Panc1 (cell line): ENCODE data around the gene KCNQ2. TPM values are rescaled to one million over a fixed set of nuclear protein-coding genes. Genes with fewer than 3 reads are reported as not detected.

Source experiments
- ATAC-seq: fragments of 200-7000 bp; cut with Tn5 transposase; 2 replicates; pipeline ENCODE4 v1.9.1; 2020; ENCODE audit warnings: mild to moderate bottlenecking, moderate library complexity
- BruUV-seq: library from RNA; stranded (reverse); fragments of 400-500 nt; replicated peaks from 2 replicates; lab custom pipeline; 2021; lab: Mats Ljungman, UMichigan
- CTCF ChIA-PET: fragments of 300-600 bp; sonication (Branson Sonifier 250); formaldehyde crosslinking; loops from one replicate; lab custom pipeline; 2022; ENCODE audit warnings: antibody characterized with exemption; lab: Charles Lee
- POLR2A ChIA-PET: fragments of 300-600 bp; sonication (Branson Sonifier 250); formaldehyde crosslinking; loops from one replicate; lab custom pipeline; 2022; ENCODE audit warnings: antibody characterized with exemption; lab: Charles Lee
- DNase-seq: peaks from one replicate; pipeline ENCODE4 v3.0.0-alpha.2; 2010; ENCODE audit warnings: low read depth, low spot score
- H3K27ac ChIP-seq: 2 replicates; pipeline ENCODE4 v1.5.1; 2011; ENCODE audit warnings: mild to moderate bottlenecking, low read length, inconsistent platforms
- H3K27me3 ChIP-seq: fragments of 200-500 bp; sonication (Bioruptor generic); 2 replicates; pipeline ENCODE4 v1.6.0; 2014; ENCODE audit warnings: low read length, inconsistent platforms; ENCODE audit not compliant: control insufficient read depth, insufficient read depth
- H3K36me3 ChIP-seq: fragments of 200-500 bp; sonication (Bioruptor generic); 2 replicates; pipeline ENCODE4 v1.5.1; 2014; ENCODE audit warnings: inconsistent platforms, mild to moderate bottlenecking, low read length, moderate library complexity; ENCODE audit not compliant: control insufficient read depth, insufficient read depth
- H3K4me1 ChIP-seq: 2 replicates; pipeline ENCODE4 v1.5.1; 2011; ENCODE audit warnings: inconsistent platforms, mild to moderate bottlenecking, low read length, moderate library complexity; ENCODE audit not compliant: control insufficient read depth, insufficient read depth
- H3K4me3 ChIP-seq, 2 experiments: 2 replicates each; pipeline ENCODE4 v1.5.1; 2011 to 2012; ENCODE audit warnings: low read depth in 2 of 2, low read length in 2 of 2, mild to moderate bottlenecking in 2 of 2, inconsistent platforms in 1 of 2, moderate library complexity in 1 of 2
- H3K9me3 ChIP-seq: fragments of 200-500 bp; sonication (Bioruptor generic); 2 replicates; pipeline ENCODE4 v1.5.1; 2014; ENCODE audit warnings: low read depth, mild to moderate bottlenecking, inconsistent platforms, low read length, moderate library complexity; ENCODE audit not compliant: control insufficient read depth, insufficient read depth
- POLR2AphosphoS5 ChIP-seq: IDR thresholded peaks from 2 replicates; pipeline ENCODE4 v1.6.1; 2012; ENCODE audit warnings: mild to moderate bottlenecking, low read depth, low read length, moderate library complexity
- SIN3A ChIP-seq: IDR thresholded peaks from 2 replicates; pipeline ENCODE4 v1.6.1; 2012; ENCODE audit warnings: low read depth, mild to moderate bottlenecking, low read length, moderate library complexity, borderline replicate concordance; ENCODE audit not compliant: insufficient read depth
- TCF7L2 ChIP-seq: IDR thresholded peaks from 2 replicates; pipeline ENCODE4 v1.6.1; 2011; ENCODE audit warnings: mild to moderate bottlenecking, low read depth, low read length, inconsistent platforms
- in situ Hi-C: cut with HindIII; loops from 2 replicates; pipeline ENCODE4 v1.10.0; 2016; ENCODE audit warnings: low sequenced_read_pairs, low pct_unique_long_range_greater_than_20kb
- intact Hi-C: fragments of 100-400 bp; cut with micrococcal nuclease; formaldehyde crosslinking; loops from one replicate; pipeline ENCODE4 v1.10.0; 2022; ENCODE audit not compliant: unreplicated experiment
- total RNA-seq: library from RNA; stranded (reverse); gene quantifications from one replicate; pipeline ENCODE4 v1.2.1, GENCODE V29; 2021; ENCODE audit not compliant: unreplicated experiment
- TF ChIP-seq, protein P1 (sequence below), 2 experiments: IDR thresholded peaks; 2 replicates each; pipeline ENCODE4 v1.6.1; 2011 to 2012; ENCODE audit warnings: low read depth in 2 of 2, control low read depth in 1 of 2, low read length in 1 of 2, mild to moderate bottlenecking in 1 of 2, moderate library complexity in 1 of 2; ENCODE audit not compliant: insufficient read depth in 1 of 2
- TF ChIP-seq, protein P2 (sequence below): fragments of 450-650 bp; IDR thresholded peaks from 2 replicates; pipeline ENCODE4 v1.5.1; 2017; ENCODE audit warnings: mild to moderate bottlenecking

KCNQ2 gene
- total RNA-seq, 1 experiment from 2014 or later: 19.4 TPM

DNA sequence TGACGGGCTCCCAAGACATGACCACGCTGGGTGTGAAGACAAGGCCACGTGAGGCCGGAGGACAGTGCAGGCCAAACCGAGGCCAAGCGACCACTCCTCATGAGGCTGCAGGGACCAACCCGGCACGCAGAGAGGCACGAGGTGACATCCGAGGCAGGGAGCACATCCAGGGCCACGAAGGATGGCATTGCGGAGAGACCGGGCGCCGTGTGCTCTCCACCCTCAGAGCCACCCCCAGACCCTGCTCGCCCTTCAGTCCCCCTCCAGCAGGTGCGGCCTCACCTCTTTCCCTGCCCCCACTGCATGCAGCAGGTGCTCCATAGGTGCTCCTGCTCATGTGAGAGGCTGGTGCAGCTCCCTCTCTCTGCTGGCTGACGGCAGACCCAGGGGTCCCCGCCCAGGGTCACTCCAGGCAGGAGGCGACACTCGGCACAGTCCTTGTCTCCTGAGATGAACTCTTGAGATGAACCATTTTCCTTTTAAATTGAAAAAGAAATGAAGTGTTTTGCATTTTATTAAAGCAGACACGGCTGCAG is 77.5 kb downstream of the KCNQ2 start:
- POLR2A ChIA-PET: no interaction called here
- TF ChIP-seq, protein P1, sequence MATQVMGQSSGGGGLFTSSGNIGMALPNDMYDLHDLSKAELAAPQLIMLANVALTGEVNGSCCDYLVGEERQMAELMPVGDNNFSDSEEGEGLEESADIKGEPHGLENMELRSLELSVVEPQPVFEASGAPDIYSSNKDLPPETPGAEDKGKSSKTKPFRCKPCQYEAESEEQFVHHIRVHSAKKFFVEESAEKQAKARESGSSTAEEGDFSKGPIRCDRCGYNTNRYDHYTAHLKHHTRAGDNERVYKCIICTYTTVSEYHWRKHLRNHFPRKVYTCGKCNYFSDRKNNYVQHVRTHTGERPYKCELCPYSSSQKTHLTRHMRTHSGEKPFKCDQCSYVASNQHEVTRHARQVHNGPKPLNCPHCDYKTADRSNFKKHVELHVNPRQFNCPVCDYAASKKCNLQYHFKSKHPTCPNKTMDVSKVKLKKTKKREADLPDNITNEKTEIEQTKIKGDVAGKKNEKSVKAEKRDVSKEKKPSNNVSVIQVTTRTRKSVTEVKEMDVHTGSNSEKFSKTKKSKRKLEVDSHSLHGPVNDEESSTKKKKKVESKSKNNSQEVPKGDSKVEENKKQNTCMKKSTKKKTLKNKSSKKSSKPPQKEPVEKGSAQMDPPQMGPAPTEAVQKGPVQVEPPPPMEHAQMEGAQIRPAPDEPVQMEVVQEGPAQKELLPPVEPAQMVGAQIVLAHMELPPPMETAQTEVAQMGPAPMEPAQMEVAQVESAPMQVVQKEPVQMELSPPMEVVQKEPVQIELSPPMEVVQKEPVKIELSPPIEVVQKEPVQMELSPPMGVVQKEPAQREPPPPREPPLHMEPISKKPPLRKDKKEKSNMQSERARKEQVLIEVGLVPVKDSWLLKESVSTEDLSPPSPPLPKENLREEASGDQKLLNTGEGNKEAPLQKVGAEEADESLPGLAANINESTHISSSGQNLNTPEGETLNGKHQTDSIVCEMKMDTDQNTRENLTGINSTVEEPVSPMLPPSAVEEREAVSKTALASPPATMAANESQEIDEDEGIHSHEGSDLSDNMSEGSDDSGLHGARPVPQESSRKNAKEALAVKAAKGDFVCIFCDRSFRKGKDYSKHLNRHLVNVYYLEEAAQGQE (IDR thresholded peaks at IDR 0.05; ENCODE audit: insufficient read depth in 1 of 2, low read depth in 2 of 2, low read length in 1 of 2): no peak
- TF ChIP-seq SIN3A: no peak
- Histone ChIP-seq H3K36me3 (no peaks in the 10 kb centered on the region), H3K27ac (no peak overlapping the region), H3K4me3 (no peak overlapping the region), H3K27me3 (no peaks in the 10 kb centered on the region), H3K4me1 (no peaks in the 10 kb centered on the region; the same call in 1 of the 2 replicates), H3K9me3 (no peaks in the 10 kb centered on the region)
- intact Hi-C loops (no loop called here), in situ Hi-C loops (loop anchor here (25.0 kb wide), 1 partner anchor 108 kb away; the partner anchor contains the start of gene COL20A1)
- ATAC-seq (no peak), DNase-seq (no peak)
- no TSS peak for BruUV-seq
- CTCF ChIA-PET: no interaction called here

DNA sequence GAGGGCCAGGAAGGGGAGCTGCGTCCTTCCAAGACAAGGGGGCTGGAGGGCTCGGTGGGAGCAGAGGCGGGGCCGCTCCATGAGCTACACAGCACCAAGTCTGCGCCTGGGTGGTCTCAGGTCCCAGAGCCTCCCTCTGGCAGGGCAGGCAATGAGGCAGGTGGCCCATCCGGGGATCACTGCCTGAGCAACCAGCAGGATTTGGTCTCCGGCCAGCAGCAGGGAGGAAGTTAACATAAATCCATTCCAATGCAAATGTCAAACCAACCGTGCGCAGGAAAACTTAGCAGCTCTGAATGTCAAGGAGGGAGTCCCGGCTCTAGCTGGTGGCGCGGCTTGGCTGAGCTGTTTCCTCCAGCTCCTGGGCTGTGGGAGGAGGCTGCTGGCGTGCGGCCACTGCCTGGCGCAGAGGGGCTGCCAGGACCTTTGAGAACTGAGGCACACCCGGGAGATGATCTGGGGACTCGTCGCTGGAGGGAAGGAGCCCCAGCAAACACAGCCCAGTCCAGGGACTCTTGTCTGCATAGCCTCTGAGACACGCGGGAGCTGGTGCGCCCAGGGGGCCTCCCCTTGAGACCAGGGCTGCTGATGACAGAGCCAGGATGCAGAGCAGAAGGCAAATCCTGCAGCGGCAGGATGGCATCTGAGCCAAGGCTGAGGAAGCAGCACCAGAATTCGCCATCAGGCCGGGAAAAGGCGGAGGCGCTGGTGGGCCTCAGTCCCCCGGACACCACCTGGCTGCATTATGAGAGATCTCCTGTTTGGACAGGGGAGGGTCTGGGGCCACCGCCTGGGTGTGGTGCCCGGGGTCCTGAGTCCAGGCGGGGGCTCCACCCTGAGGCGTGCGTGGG is 78.2 kb downstream of the KCNQ2 start:
- POLR2A ChIA-PET: no interaction called here

More for the DNA sequence above, 78.2 kb downstream of the KCNQ2 start:
- Histone ChIP-seq H3K27ac (no peak overlapping the region), H3K4me1 (no peaks in the 10 kb centered on the region; the same call in 1 of the 2 replicates), H3K36me3 (no peaks in the 10 kb centered on the region), H3K4me3 (no peak overlapping the region), H3K9me3 (no peaks in the 10 kb centered on the region), H3K27me3 (no peaks in the 10 kb centered on the region)
- intact Hi-C loops: no loop called here
- ATAC-seq (no peak), DNase-seq (no peak)
- TF ChIP-seq, protein P2, sequence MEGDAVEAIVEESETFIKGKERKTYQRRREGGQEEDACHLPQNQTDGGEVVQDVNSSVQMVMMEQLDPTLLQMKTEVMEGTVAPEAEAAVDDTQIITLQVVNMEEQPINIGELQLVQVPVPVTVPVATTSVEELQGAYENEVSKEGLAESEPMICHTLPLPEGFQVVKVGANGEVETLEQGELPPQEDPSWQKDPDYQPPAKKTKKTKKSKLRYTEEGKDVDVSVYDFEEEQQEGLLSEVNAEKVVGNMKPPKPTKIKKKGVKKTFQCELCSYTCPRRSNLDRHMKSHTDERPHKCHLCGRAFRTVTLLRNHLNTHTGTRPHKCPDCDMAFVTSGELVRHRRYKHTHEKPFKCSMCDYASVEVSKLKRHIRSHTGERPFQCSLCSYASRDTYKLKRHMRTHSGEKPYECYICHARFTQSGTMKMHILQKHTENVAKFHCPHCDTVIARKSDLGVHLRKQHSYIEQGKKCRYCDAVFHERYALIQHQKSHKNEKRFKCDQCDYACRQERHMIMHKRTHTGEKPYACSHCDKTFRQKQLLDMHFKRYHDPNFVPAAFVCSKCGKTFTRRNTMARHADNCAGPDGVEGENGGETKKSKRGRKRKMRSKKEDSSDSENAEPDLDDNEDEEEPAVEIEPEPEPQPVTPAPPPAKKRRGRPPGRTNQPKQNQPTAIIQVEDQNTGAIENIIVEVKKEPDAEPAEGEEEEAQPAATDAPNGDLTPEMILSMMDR: no peak
- TF ChIP-seq POLR2AphosphoS5 (no peak), TCF7L2 (no peak), SIN3A (no peak)
- TF ChIP-seq, protein P1 (IDR thresholded peaks at IDR 0.05; ENCODE audit: insufficient read depth in 1 of 2, low read depth in 2 of 2, low read length in 1 of 2): no peak
- in situ Hi-C loops: loop anchor here (25.0 kb wide), 1 partner anchor 107 kb away; the partner anchor contains the start of gene COL20A1
- no TSS peak for BruUV-seq
- CTCF ChIA-PET: no interaction called here
